GM12801 (cell line): ENCODE data around the gene NTN5.

Source experiments
- CTCF ChIP-seq: IDR thresholded peaks from one replicate; pipeline ENCODE4 v1.5.1; 2011; ENCODE audit warnings: control low read depth; ENCODE audit not compliant: insufficient read length; ENCODE audit errors: extremely low read depth

NTN5 gene

DNA sequence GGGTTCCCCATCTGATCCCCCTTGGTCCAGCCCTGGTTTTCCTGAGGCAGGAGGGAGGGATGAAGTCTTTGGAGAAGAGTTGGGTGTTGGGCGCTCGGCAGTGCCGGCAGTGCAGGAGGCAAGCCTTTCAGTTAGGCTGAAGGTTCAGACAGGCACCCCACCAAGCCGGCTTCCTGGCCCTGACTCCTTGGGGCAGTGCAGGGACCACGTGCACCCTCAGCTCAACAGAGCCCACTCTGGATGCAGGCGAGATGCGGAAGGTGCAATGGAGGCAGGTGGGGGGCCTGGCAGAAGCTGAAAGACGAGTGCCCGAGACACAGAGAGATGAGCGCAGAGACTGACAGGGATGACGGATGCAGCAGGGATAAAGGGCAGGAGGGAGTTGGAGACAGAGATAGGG lies 35.7 kb upstream of the NTN5 start:
- no peak for TF ChIP-seq CTCF

DNA sequence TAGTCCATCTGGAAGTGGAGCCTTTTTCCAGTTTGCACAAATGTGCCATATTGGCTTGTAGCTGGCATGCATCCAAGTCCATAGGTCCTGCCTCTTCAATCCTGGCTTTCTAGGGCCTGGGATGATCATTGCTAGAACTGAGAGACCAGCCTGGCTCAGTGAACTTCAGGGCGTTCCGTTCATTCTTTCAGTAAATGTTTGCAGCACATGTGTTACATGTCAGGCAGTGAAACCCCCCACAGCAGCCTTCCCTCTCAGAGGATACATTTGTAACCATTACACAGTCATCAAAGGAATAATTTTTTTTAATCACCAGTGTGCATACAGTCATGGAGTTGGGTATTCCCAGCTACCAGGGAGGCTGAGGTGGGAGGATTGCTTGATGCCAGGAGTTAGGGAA lies 32.6 kb upstream of the NTN5 start:
- no peak for TF ChIP-seq CTCF

DNA sequence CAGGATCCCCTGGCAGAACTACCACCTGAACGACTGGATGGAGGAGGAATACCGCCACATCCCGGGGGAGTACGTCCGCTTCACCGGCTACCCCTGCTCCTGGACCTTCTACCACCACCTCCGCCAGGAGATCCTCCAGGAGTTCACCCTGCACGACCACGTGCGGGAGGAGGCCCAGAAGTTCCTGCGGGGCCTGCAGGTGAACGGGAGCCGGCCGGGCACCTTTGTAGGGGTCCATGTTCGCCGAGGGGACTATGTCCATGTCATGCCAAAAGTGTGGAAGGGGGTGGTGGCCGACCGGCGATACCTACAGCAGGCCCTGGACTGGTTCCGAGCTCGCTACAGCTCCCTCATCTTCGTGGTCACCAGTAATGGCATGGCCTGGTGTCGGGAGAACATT lies 30.5 kb upstream of the NTN5 start:
- no peak for TF ChIP-seq CTCF

DNA sequence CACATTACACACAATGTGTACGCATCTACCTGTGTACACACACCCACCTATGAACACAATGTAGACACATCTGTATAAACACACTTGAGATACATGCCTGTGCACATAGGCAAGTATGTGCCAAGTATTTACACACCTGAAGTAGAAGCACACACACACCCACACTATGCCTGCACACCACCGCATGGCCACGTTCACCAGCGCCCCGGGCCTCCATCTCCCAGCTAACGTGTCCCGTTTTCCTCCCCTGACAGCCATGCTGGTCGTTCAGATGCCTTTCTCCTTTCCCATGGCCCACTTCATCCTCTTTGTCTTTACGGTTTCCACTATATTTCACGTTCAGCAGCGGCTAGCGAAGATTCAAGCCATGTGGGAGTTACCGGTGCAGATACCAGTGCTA lies 29.9 kb upstream of the NTN5 start:
- no peak for TF ChIP-seq CTCF

DNA sequence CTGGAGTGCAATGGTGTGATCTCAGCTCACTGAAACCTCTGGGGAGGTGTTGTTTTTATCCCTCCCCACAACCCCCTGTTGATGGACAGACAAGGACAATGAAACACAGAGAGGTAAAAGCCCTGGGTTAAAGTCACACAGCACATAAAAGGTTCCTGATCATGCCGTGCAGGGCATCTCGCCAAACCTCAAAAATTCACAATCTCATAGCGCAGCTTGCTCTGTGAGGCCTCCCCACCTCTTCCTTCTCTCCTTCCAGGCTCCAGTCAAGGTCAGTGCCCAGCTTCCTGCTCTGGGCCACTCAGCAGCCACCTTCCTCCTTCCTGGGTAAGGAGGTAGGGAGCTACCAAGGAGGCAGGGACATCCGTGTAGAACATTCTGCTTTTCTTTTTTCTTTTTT lies 25.2 kb upstream of the NTN5 start:
- no peak for TF ChIP-seq CTCF

DNA sequence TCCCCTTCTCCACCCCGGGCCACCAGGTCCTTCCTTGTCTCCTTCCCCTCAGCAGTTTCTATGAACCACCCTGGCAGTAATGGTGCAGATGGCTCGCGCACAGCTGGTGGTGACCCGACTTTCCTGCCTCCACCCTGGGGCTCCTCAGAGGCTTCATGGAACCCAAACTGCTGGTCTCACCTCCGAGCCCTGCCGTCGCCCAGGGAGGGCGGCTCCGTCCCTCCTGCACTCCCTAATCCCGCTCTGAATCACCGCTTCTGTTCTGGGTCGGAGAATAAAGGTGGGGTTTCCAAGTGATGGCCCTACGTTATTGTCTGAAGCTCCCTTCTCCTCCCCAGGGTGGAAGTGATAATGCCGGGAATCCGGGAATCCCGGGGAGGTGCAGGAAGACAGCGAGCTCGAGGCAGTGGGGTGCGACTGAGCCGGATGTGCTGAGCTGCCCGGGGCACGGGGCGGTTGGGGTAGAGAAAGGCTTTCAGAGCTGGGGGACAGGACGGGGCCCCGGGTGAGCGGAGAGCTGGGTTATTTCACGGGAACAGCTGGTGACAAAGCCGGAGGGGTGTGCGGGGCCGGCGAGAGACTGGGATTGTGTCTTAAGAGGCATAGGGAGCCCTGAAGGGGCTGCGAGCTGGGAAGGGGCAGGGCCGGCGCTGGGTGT lies 23.7 kb upstream of the NTN5 start:
- TF ChIP-seq CTCF: no peak

- no peak for TF ChIP-seq CTCF
These were observed 23.0 kb upstream of the NTN5 start, which contains the start of gene FUT2 for GRCh38 chr19:48695743-48696352. TSS of gene FUT2 (plus strand) at chr19:48695971. CDS start at chr19:48702957, 6,986 bp downstream.
